Stimulated activated CD4-positive, alpha-beta T cell treated with anti-CD3 and anti-CD28 coated beads, TNF-alpha, amount 100 ng/mL, for 24 hours (primary cell): ENCODE results near the gene EXT2.

ENCODE experiments used
- DNase-seq, 3 experiments: peaks; one replicate each; pipeline ENCODE4 v3.0.0-alpha.2; 2020; ENCODE audit warnings: low read depth in 3 of 3

The EXT2 gene

GRCh38 chr11:44243086-44243485, 147.6 kb downstream of the EXT2 start:
- no peak for DNase-seq

- no peak for DNase-seq
These were observed 148.3 kb downstream of the EXT2 start for GRCh38 chr11:44243595-44244343.

GRCh38 chr11:44244639-44245310, 149.3 kb downstream of the EXT2 start:
- DNase-seq = no peak

GRCh38 chr11:44246726-44247125, 151.2 kb downstream of the EXT2 start:
- no peak for DNase-seq

- DNase-seq = no peak
These were observed 152.0 kb downstream of the EXT2 start for GRCh38 chr11:44247508-44247907.

GRCh38 chr11:44248109-44248508, 152.6 kb downstream of the EXT2 start:
- no peak for DNase-seq

- DNase-seq = no peak
These were observed 154.9 kb downstream of the EXT2 start for GRCh38 chr11:44250421-44250820.

- no peak for DNase-seq
These were observed 157.6 kb downstream of the EXT2 start for GRCh38 chr11:44252999-44253602.

- no peak for DNase-seq
These were observed 160.1 kb downstream of the EXT2 start for GRCh38 chr11:44255406-44256071.

- no peak for DNase-seq
These were observed 161.3 kb downstream of the EXT2 start for GRCh38 chr11:44256673-44257291.

- DNase-seq = no peak
These were observed 162.1 kb downstream of the EXT2 start for GRCh38 chr11:44257338-44258189.

GRCh38 chr11:44258190-44258489, 162.7 kb downstream of the EXT2 start:
- DNase-seq = no peak

- no peak for DNase-seq
These were observed 163.5 kb downstream of the EXT2 start for GRCh38 chr11:44258839-44259420.

- DNase-seq = no peak
These were observed 164.6 kb downstream of the EXT2 start for GRCh38 chr11:44260081-44260480.

GRCh38 chr11:44261800-44262591, 166.5 kb downstream of the EXT2 start:
- no peak for DNase-seq

- DNase-seq = no peak
These were observed 168.4 kb downstream of the EXT2 start for GRCh38 chr11:44263738-44264437.

GRCh38 chr11:44264438-44264749, 168.9 kb downstream of the EXT2 start:
- no peak for DNase-seq

GRCh38 chr11:44264761-44265160, 169.3 kb downstream of the EXT2 start:
- DNase-seq = no peak

GRCh38 chr11:44266056-44266780, 170.7 kb downstream of the EXT2 start:
- no peak for DNase-seq
